WTC11 (cell line): Measurements from ENCODE around the gene FAM32A. TPM values are rescaled to one million over a fixed set of nuclear protein-coding genes. Genes with fewer than 3 reads are reported as not detected.

Source experiments
- ATAC-seq: fragments of 200-7000 bp; cut with Tn5 transposase; 2 replicates; pipeline ENCODE4 v1.10.0; 2021; ENCODE audit warnings: mild to moderate bottlenecking, moderate library complexity
- CTCF ChIA-PET: fragments of 300-600 bp; sonication (Branson Sonifier 250); formaldehyde crosslinking; loops from one replicate; lab custom pipeline; 2021; ENCODE audit warnings: antibody characterized with exemption; lab: Charles Lee
- POLR2A ChIA-PET: fragments of 350-600 bp; sonication (Branson Sonifier 250); formaldehyde crosslinking; loops from one replicate; lab custom pipeline; 2021; ENCODE audit warnings: antibody characterized with exemption; lab: Charles Lee
- DNase-seq: peaks from one replicate; pipeline ENCODE4 v3.0.0; 2021; ENCODE audit warnings: low spot score
- H3K27ac Mint-ChIP-seq: 2 replicates; pipeline ENCODE4 v1.8.0; 2021; ENCODE audit warnings: mixed read lengths
- H3K27me3 Mint-ChIP-seq: 2 replicates; pipeline ENCODE4 v1.8.0; 2021; ENCODE audit warnings: low read depth, mild to moderate bottlenecking, moderate library complexity, mixed read lengths
- H3K36me3 Mint-ChIP-seq: 2 replicates; pipeline ENCODE4 v1.8.0; 2021; ENCODE audit warnings: mixed read lengths
- H3K4me1 Mint-ChIP-seq: 2 replicates; pipeline ENCODE4 v1.8.0; 2022; ENCODE audit warnings: mixed read lengths
- H3K4me3 Mint-ChIP-seq: 2 replicates; pipeline ENCODE4 v1.8.0; 2021; ENCODE audit warnings: mild to moderate bottlenecking, moderate library complexity, mixed read lengths
- H3K9me3 Mint-ChIP-seq: 2 replicates; pipeline ENCODE4 v1.8.0; 2021; ENCODE audit warnings: mixed read lengths
- FOXJ3 ChIP-seq: sonication (generic); formaldehyde crosslinking; IDR thresholded peaks from 2 replicates; pipeline ENCODE4 v1.9.0; 2021; ENCODE audit warnings: missing genetic modification reagents, mild to moderate bottlenecking, borderline replicate concordance
- GTF2I ChIP-seq: fragments of 250-450 bp; sonication (Bioruptor Pico); conservative IDR thresholded peaks from 2 replicates; pipeline ENCODE4 v1.4.0; 2021; ENCODE audit warnings: mild to moderate bottlenecking
- OVOL2 ChIP-seq: fragments of 250-450 bp; sonication (Bioruptor Pico); IDR thresholded peaks from 2 replicates; pipeline ENCODE4 v1.9.0; 2021; ENCODE audit warnings: mild to moderate bottlenecking, borderline replicate concordance
- SOX15 ChIP-seq: fragments of 250-450 bp; sonication (Bioruptor Pico); IDR thresholded peaks from 2 replicates; pipeline ENCODE4 v1.9.0; 2021; ENCODE audit warnings: mild to moderate bottlenecking
- TEAD4 ChIP-seq: sonication (generic); formaldehyde crosslinking; IDR thresholded peaks from 2 replicates; pipeline ENCODE4 v1.8.0; 2022; ENCODE audit warnings: mild to moderate bottlenecking, missing genetic modification reagents
- ZNF317 ChIP-seq: sonication (generic); formaldehyde crosslinking; IDR thresholded peaks from 2 replicates; pipeline ENCODE4 v1.8.1; 2023; ENCODE audit warnings: low read depth, mild to moderate bottlenecking, moderate library complexity, missing genetic modification reagents, borderline replicate concordance
- ZNF396 ChIP-seq: fragments of 250-450 bp; sonication (Bioruptor Pico); IDR thresholded peaks from 2 replicates; pipeline ENCODE4 v1.8.0; 2021; ENCODE audit warnings: mild to moderate bottlenecking, moderate library complexity, borderline replicate concordance
- ZNF423 ChIP-seq: fragments of 250-450 bp; sonication (Bioruptor Pico); IDR thresholded peaks from 2 replicates; pipeline ENCODE4 v2.1.2; 2022; ENCODE audit warnings: mild to moderate bottlenecking, moderate library complexity
- total RNA-seq: library from RNA; stranded (reverse); gene quantifications from 3 replicates; pipeline ENCODE4 v1.2.3, GENCODE V29; 2021
- TF ChIP-seq, protein P1 (sequence below): sonication (generic); formaldehyde crosslinking; IDR thresholded peaks from 2 replicates; pipeline ENCODE4 v1.8.1; 2023; ENCODE audit warnings: mild to moderate bottlenecking, missing genetic modification reagents
- TF ChIP-seq, protein P2 (sequence below): fragments of 200-600 bp; IDR thresholded peaks from 2 replicates; pipeline ENCODE4 v1.8.0; 2022; ENCODE audit warnings: antibody characterized with exemption
- TF ChIP-seq, protein P3 (sequence below): sonication (generic); formaldehyde crosslinking; IDR thresholded peaks from 2 replicates; pipeline ENCODE4 v1.8.1; 2023; ENCODE audit warnings: mild to moderate bottlenecking, moderate library complexity, missing genetic modification reagents
- TF ChIP-seq, protein P4 (sequence below): fragments of 250-450 bp; sonication (Bioruptor Pico); IDR thresholded peaks from 2 replicates; pipeline ENCODE4 v1.9.0; 2021; ENCODE audit warnings: moderate library complexity, mild to moderate bottlenecking, inconsistent platforms, borderline replicate concordance
- TF ChIP-seq, protein P5 (sequence below): sonication (generic); formaldehyde crosslinking; IDR thresholded peaks from 2 replicates; pipeline ENCODE4 v1.8.1; 2023; ENCODE audit warnings: mild to moderate bottlenecking, missing genetic modification reagents, borderline replicate concordance
- TF ChIP-seq, protein P6 (sequence below): sonication (generic); formaldehyde crosslinking; IDR thresholded peaks from 2 replicates; pipeline ENCODE4 v1.8.0; 2022; ENCODE audit warnings: mild to moderate bottlenecking, missing genetic modification reagents

Gene FAM32A
- total RNA-seq, 1 experiment from 2014 or later: 62.2 TPM

DNA sequence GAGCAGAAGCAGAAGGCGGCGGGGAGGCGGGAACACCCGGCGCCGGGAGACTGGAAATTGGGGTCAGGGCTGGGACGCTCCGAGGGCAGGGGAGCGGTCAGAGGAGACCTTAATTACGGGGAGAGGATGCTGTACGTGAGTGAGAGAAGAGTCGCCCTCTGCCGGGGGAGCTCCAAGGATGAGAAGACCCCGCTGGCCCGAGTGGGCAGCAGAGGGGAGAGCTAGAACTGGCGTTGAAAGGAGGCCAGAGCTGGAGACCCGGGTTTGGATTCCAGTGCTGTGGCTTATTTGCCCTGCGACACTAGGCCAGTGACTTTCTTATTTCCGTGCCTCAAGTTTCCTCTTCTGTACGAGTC, 536 bp downstream of the FAM32A start:
- Mint-ChIP-seq H3K27me3 (no peaks in the 10 kb centered on the region; the same call in 1 of the 2 replicates), H3K9me3 (no peaks in the 10 kb centered on the region), H3K27ac (peak overlapping the region; percentile 89), H3K4me1 (peaks cover 6% of the 10 kb centered on the region), H3K36me3 (peaks cover 31% of the 10 kb centered on the region), H3K4me3 (peak overlapping the region; percentile 94)
- TF ChIP-seq, protein P1, sequence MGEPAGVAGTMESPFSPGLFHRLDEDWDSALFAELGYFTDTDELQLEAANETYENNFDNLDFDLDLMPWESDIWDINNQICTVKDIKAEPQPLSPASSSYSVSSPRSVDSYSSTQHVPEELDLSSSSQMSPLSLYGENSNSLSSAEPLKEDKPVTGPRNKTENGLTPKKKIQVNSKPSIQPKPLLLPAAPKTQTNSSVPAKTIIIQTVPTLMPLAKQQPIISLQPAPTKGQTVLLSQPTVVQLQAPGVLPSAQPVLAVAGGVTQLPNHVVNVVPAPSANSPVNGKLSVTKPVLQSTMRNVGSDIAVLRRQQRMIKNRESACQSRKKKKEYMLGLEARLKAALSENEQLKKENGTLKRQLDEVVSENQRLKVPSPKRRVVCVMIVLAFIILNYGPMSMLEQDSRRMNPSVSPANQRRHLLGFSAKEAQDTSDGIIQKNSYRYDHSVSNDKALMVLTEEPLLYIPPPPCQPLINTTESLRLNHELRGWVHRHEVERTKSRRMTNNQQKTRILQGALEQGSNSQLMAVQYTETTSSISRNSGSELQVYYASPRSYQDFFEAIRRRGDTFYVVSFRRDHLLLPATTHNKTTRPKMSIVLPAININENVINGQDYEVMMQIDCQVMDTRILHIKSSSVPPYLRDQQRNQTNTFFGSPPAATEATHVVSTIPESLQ (CRISPR knock-in tag): no peak
- no peak for TF ChIP-seq FOXJ3 (CRISPR knock-in tag)
- TF ChIP-seq, protein P2, sequence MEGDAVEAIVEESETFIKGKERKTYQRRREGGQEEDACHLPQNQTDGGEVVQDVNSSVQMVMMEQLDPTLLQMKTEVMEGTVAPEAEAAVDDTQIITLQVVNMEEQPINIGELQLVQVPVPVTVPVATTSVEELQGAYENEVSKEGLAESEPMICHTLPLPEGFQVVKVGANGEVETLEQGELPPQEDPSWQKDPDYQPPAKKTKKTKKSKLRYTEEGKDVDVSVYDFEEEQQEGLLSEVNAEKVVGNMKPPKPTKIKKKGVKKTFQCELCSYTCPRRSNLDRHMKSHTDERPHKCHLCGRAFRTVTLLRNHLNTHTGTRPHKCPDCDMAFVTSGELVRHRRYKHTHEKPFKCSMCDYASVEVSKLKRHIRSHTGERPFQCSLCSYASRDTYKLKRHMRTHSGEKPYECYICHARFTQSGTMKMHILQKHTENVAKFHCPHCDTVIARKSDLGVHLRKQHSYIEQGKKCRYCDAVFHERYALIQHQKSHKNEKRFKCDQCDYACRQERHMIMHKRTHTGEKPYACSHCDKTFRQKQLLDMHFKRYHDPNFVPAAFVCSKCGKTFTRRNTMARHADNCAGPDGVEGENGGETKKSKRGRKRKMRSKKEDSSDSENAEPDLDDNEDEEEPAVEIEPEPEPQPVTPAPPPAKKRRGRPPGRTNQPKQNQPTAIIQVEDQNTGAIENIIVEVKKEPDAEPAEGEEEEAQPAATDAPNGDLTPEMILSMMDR: 0 out of 2 replicates have a peak, but pooled peaks have one; percentile 28
- TF ChIP-seq, protein P3, sequence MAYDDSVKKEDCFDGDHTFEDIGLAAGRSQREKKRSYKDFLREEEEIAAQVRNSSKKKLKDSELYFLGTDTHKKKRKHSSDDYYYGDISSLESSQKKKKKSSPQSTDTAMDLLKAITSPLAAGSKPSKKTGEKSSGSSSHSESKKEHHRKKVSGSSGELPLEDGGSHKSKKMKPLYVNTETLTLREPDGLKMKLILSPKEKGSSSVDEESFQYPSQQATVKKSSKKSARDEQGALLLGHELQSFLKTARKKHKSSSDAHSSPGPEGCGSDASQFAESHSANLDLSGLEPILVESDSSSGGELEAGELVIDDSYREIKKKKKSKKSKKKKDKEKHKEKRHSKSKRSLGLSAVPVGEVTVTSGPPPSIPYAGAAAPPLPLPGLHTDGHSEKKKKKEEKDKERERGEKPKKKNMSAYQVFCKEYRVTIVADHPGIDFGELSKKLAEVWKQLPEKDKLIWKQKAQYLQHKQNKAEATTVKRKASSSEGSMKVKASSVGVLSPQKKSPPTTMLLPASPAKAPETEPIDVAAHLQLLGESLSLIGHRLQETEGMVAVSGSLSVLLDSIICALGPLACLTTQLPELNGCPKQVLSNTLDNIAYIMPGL (CRISPR knock-in tag): 0 out of 2 replicates have a peak, but pooled peaks have one; percentile 47
- TF ChIP-seq ZNF396: no peak
- DNase-seq: peak; percentile 72
- peak; percentile 70 for ATAC-seq
- ChIA-PET POLR2A (interaction anchor here (1.1 to 1.4 kb wide), 3 partner anchors 109 to 767 kb away, joined by 3 to 4 read pairs (median 3); partner anchors contain the start of gene AKAP8L), CTCF (interaction anchor here (0.5 to 2.5 kb wide), 45 partner anchors 9 to 835 kb away, joined by 3 to 39 read pairs (median 4); partner anchors contain the start of genes AKAP8L, AP1M1, HSH2D and RAB8A)

DNA sequence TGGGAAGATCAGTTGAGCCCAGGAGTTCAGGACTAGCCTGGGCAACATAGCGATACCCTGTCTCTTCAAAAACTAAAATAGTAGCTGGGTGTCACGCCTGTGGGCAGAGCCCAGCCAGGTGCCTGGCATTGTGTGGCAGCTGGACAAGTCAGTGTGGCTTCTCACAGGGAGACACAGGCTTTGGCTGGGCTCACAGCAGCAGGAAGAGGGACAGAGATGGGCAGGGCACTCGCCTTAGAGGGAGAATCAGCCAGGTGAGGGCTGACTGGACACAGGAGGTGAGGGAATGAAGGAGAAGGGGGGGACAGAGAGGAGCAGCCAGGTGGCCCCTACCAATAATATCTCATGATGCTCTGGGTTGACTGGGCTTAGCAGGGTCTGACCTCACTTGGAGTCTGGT, 3.3 kb downstream of the FAM32A start:
- ChIA-PET POLR2A (no interaction called here), CTCF (interaction anchor here (1.8 kb wide), 1 partner anchor 147 kb away, joined by 4 read pairs; no protein-coding TSS in a partner anchor)
- H3K36me3 Mint-ChIP-seq: peaks cover 41% of the 10 kb centered on the region
- TF ChIP-seq, protein P4, sequence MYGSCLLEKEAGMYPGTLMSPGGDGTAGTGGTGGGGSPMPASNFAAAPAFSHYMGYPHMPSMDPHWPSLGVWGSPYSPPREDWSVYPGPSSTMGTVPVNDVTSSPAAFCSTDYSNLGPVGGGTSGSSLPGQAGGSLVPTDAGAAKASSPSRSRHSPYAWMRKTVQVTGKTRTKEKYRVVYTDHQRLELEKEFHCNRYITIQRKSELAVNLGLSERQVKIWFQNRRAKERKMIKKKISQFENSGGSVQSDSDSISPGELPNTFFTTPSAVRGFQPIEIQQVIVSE (CRISPR knock-in tag): no peak
- TF ChIP-seq OVOL2 (CRISPR knock-in tag) (no peak), ZNF317 (CRISPR knock-in tag) (no peak), ZNF423 (CRISPR knock-in tag) (no peak), GTF2I (CRISPR knock-in tag) (no peak), SOX15 (CRISPR knock-in tag) (no peak), TEAD4 (no peak)
- TF ChIP-seq, protein P1 (CRISPR knock-in tag): no peak
- TF ChIP-seq, protein P5, sequence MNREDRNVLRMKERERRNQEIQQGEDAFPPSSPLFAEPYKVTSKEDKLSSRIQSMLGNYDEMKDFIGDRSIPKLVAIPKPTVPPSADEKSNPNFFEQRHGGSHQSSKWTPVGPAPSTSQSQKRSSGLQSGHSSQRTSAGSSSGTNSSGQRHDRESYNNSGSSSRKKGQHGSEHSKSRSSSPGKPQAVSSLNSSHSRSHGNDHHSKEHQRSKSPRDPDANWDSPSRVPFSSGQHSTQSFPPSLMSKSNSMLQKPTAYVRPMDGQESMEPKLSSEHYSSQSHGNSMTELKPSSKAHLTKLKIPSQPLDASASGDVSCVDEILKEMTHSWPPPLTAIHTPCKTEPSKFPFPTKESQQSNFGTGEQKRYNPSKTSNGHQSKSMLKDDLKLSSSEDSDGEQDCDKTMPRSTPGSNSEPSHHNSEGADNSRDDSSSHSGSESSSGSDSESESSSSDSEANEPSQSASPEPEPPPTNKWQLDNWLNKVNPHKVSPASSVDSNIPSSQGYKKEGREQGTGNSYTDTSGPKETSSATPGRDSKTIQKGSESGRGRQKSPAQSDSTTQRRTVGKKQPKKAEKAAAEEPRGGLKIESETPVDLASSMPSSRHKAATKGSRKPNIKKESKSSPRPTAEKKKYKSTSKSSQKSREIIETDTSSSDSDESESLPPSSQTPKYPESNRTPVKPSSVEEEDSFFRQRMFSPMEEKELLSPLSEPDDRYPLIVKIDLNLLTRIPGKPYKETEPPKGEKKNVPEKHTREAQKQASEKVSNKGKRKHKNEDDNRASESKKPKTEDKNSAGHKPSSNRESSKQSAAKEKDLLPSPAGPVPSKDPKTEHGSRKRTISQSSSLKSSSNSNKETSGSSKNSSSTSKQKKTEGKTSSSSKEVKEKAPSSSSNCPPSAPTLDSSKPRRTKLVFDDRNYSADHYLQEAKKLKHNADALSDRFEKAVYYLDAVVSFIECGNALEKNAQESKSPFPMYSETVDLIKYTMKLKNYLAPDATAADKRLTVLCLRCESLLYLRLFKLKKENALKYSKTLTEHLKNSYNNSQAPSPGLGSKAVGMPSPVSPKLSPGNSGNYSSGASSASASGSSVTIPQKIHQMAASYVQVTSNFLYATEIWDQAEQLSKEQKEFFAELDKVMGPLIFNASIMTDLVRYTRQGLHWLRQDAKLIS (CRISPR knock-in tag): no peak
- TF ChIP-seq, protein P6, sequence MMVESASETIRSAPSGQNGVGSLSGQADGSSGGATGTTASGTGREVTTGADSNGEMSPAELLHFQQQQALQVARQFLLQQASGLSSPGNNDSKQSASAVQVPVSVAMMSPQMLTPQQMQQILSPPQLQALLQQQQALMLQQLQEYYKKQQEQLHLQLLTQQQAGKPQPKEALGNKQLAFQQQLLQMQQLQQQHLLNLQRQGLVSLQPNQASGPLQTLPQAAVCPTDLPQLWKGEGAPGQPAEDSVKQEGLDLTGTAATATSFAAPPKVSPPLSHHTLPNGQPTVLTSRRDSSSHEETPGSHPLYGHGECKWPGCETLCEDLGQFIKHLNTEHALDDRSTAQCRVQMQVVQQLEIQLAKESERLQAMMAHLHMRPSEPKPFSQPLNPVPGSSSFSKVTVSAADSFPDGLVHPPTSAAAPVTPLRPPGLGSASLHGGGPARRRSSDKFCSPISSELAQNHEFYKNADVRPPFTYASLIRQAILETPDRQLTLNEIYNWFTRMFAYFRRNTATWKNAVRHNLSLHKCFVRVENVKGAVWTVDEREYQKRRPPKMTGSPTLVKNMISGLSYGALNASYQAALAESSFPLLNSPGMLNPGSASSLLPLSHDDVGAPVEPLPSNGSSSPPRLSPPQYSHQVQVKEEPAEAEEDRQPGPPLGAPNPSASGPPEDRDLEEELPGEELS (CRISPR knock-in tag): no peak

More for the DNA sequence above, 3.3 kb downstream of the FAM32A start:
- H3K4me1 Mint-ChIP-seq: peaks cover 9% of the 10 kb centered on the region
- ATAC-seq (no peak), DNase-seq (no peak)
- H3K27me3 Mint-ChIP-seq: no peaks in the 10 kb centered on the region; the same call in 1 of the 2 replicates
- no peak overlapping the region for H3K27ac Mint-ChIP-seq
- H3K4me3 Mint-ChIP-seq: no peak overlapping the region
- H3K9me3 Mint-ChIP-seq: no peaks in the 10 kb centered on the region
